ENCODE results near the gene CD101. TPM values are rescaled to one million over a fixed set of nuclear protein-coding genes. Genes with fewer than 3 reads are reported as not detected.

Gene CD101, protein sequence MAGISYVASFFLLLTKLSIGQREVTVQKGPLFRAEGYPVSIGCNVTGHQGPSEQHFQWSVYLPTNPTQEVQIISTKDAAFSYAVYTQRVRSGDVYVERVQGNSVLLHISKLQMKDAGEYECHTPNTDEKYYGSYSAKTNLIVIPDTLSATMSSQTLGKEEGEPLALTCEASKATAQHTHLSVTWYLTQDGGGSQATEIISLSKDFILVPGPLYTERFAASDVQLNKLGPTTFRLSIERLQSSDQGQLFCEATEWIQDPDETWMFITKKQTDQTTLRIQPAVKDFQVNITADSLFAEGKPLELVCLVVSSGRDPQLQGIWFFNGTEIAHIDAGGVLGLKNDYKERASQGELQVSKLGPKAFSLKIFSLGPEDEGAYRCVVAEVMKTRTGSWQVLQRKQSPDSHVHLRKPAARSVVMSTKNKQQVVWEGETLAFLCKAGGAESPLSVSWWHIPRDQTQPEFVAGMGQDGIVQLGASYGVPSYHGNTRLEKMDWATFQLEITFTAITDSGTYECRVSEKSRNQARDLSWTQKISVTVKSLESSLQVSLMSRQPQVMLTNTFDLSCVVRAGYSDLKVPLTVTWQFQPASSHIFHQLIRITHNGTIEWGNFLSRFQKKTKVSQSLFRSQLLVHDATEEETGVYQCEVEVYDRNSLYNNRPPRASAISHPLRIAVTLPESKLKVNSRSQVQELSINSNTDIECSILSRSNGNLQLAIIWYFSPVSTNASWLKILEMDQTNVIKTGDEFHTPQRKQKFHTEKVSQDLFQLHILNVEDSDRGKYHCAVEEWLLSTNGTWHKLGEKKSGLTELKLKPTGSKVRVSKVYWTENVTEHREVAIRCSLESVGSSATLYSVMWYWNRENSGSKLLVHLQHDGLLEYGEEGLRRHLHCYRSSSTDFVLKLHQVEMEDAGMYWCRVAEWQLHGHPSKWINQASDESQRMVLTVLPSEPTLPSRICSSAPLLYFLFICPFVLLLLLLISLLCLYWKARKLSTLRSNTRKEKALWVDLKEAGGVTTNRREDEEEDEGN
- not detected for total RNA-seq (2021; fragmentation: NEBNext Ultra II Directional; extraction: Animal tissue kit (Norgen Biotek cat#: 25700))
- long read RNA-seq = 0 reads

DNA sequence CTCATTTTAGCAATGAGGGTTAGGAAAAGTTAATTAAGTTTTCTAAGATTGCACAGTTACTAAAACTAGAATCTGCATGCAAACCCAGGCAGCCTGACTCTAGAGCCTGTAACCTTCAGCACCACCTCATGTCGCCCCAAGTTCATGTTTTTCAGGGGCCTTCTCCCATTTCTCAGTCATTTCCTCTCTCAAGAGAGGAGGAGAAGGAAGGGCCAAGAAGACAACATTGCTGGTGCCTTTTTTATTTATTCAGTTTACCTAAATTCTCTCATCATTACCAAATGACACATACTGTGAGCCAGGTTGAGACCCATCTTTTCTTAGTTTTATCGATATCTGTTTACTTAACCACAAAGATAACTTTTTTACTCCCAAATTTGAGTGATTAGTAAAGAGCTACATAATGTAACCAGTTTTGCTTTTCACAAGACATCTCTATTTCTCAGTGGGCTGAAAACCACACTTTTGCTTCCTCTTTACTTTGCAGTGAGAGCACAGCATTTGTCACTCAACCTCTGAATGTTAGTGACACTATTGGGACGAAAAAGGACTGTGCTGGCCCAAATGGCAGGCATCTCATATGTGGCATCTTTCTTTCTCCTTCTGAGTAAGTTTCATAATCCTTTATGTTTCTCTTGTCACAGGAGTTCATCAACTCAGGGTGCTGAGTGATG, at the start of gene CD101:
CD101 (plus strand) TSS at position 507 of the 674 bp plus-strand sequence; CDS start at position 565, 58 bp downstream.
- DNase-seq = no peak
- TF ChIP-seq, protein P1, sequence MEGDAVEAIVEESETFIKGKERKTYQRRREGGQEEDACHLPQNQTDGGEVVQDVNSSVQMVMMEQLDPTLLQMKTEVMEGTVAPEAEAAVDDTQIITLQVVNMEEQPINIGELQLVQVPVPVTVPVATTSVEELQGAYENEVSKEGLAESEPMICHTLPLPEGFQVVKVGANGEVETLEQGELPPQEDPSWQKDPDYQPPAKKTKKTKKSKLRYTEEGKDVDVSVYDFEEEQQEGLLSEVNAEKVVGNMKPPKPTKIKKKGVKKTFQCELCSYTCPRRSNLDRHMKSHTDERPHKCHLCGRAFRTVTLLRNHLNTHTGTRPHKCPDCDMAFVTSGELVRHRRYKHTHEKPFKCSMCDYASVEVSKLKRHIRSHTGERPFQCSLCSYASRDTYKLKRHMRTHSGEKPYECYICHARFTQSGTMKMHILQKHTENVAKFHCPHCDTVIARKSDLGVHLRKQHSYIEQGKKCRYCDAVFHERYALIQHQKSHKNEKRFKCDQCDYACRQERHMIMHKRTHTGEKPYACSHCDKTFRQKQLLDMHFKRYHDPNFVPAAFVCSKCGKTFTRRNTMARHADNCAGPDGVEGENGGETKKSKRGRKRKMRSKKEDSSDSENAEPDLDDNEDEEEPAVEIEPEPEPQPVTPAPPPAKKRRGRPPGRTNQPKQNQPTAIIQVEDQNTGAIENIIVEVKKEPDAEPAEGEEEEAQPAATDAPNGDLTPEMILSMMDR (IDR thresholded peaks at IDR 0.05) = no peak
- Mint-ChIP-seq H3K27me3 (ENCODE audit: insufficient read depth) (peaks cover 10% of the 10 kb centered on the region), H3K27ac (no peak within 1 kb of the TSS), H3K36me3 (ENCODE audit: low read depth) (no peaks in the 10 kb centered on the region), H3K9me3 (no peaks in the 10 kb centered on the region), H3K4me3 (no peak within 1 kb of the TSS), H3K4me1 (ENCODE audit: low read depth) (no peaks in the 10 kb centered on the region; the same call in 1 of the 2 replicates)

DNA sequence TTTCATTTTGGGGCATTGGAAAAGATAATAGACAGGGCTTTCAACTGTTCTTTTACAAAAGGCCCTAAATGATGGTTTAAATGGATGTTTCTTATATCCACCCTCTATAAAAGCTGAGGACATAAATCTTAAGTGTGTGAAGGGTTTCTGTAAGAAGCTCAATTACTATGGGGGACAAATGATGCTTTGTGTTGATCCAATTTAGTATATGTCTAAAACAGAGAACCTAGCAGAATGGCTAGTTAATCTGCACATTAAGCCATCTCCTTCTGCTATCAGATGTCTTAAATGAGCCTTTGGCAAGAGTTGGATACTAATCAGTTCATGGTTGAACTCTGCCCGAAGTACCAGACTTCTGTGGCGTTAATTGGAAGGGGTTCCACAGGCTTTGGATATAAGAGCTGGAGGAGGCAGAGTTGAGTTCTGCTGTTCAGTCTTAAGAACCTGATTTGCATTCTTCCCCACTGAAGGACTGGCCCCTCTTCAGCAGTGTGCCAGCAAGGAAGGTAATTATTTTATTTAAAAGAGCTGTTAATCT, 48.8 kb upstream of the CD101 start:
- H3K36me3 Mint-ChIP-seq (ENCODE audit: low read depth) = no peaks in the 10 kb centered on the region
- TF ChIP-seq, protein P1 (IDR thresholded peaks at IDR 0.05) = no peak
- H3K4me3 Mint-ChIP-seq = no peak overlapping the region
- no peaks in the 10 kb centered on the region for H3K4me1 Mint-ChIP-seq (ENCODE audit: low read depth)
- no peak for DNase-seq
- peaks cover 16% of the 10 kb centered on the region for H3K27me3 Mint-ChIP-seq (ENCODE audit: insufficient read depth)
- H3K9me3 Mint-ChIP-seq = no peaks in the 10 kb centered on the region
- no peak overlapping the region for H3K27ac Mint-ChIP-seq

DNA sequence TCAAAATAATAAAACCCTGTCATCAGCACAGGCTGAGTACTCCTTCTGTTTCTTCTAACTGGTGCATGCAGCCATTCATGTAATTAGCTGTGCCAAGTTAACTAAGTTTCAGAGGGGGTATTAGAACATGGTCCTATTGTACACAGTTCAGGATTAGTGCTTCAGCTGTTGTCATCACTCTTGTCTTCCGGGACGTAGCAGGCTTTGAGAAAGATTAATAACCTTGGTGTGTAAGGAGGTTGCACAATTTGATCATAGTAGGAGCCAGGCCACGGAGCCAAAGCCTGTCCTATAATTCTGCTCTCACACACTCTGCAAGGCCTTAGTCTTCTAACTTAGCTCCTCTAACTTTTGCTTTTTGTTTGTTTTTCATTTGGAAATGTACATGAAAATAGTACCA, 47.1 kb upstream of the CD101 start:
- H3K36me3 Mint-ChIP-seq (ENCODE audit: low read depth) = no peaks in the 10 kb centered on the region
- no peaks in the 10 kb centered on the region for H3K4me1 Mint-ChIP-seq (ENCODE audit: low read depth)
- no peak overlapping the region for H3K4me3 Mint-ChIP-seq
- no peak for DNase-seq
- no peak overlapping the region for H3K27ac Mint-ChIP-seq
- peaks cover 17% of the 10 kb centered on the region for H3K27me3 Mint-ChIP-seq (ENCODE audit: insufficient read depth)
- H3K9me3 Mint-ChIP-seq = no peaks in the 10 kb centered on the region
- TF ChIP-seq, protein P1 (IDR thresholded peaks at IDR 0.05) = no peak

DNA sequence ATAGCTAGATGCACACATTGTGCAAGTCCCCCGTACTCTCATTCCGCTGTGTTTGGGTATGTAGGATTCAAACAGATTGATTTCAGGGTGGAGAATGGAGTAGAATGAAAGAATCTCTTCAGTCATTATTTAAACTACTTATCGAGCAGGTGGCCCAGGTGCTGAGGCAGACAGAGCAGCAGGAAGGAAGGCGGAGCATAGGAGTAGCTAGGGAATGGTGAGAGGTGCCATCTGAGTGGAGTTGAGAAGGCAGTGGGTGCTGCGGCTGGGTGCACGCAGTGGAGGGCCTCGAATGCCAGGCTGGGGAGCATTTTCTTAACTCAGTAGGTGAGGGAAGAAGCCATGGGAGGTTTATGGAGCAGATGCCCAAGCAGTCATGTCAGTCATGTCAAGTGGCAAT, 45.2 kb upstream of the CD101 start:
- DNase-seq = no peak

More for the DNA sequence above, 45.2 kb upstream of the CD101 start:
- Mint-ChIP-seq H3K9me3 (no peaks in the 10 kb centered on the region), H3K36me3 (ENCODE audit: low read depth) (no peaks in the 10 kb centered on the region), H3K4me1 (ENCODE audit: low read depth) (no peaks in the 10 kb centered on the region), H3K27me3 (ENCODE audit: insufficient read depth) (peaks cover 19% of the 10 kb centered on the region), H3K4me3 (no peak overlapping the region), H3K27ac (no peak overlapping the region)
- TF ChIP-seq, protein P1 (IDR thresholded peaks at IDR 0.05) = no peak

All from HFFc6 (cell line).